Right forelimb (tissue), 1 donor: ENCODE data around the gene CLASP1.
"Not testable (repeated sequence)": the region's sequence is repeated elsewhere in the genome, so short reads cannot be mapped to it uniquely, and the experiment has no call there.

ENCODE experiments used
- DNase-seq: peaks from one replicate; pipeline ENCODE4 v3.0.0-alpha.2; 2018

The CLASP1 gene

GRCh38 chr2:121498731-121499130 is 150.5 kb downstream of the CLASP1 start:
- no peak for DNase-seq

- DNase-seq = no peak
Measured at GRCh38 chr2:121492409-121492808, 156.9 kb downstream of the CLASP1 start.

- DNase-seq = no peak
Measured at GRCh38 chr2:121491518-121491917, 157.7 kb downstream of the CLASP1 start.

- DNase-seq = no peak
Measured at GRCh38 chr2:121490584-121491133, 158.6 kb downstream of the CLASP1 start.

- no peak for DNase-seq
Measured at GRCh38 chr2:121489911-121490583, 159.2 kb downstream of the CLASP1 start.

GRCh38 chr2:121489284-121489683 is 160.0 kb downstream of the CLASP1 start:
- DNase-seq = no peak

GRCh38 chr2:121486191-121486790 is 163.0 kb downstream of the CLASP1 start:
- no peak for DNase-seq

- DNase-seq = no peak
Measured at GRCh38 chr2:121485039-121485438, 164.2 kb downstream of the CLASP1 start.

GRCh38 chr2:121483846-121484245 is 165.4 kb downstream of the CLASP1 start:
- no peak for DNase-seq

- no peak for DNase-seq
Measured at GRCh38 chr2:121483021-121483420, 166.2 kb downstream of the CLASP1 start.

- peak; percentile 54 for DNase-seq
Measured at GRCh38 chr2:121480826-121481225, 168.4 kb downstream of the CLASP1 start.

GRCh38 chr2:121479882-121480522 is 169.3 kb downstream of the CLASP1 start:
- DNase-seq = no peak

GRCh38 chr2:121478996-121479745 is 170.1 kb downstream of the CLASP1 start:
- no peak for DNase-seq

GRCh38 chr2:121478358-121478995 is 170.8 kb downstream of the CLASP1 start:
- not testable (repeated sequence) for DNase-seq

GRCh38 chr2:121476684-121477083 is 172.6 kb downstream of the CLASP1 start:
- DNase-seq = no peak

- DNase-seq = no peak
Measured at GRCh38 chr2:121475811-121476571, 173.3 kb downstream of the CLASP1 start.

- no peak for DNase-seq
Measured at GRCh38 chr2:121473512-121473911, 175.8 kb downstream of the CLASP1 start.

- DNase-seq = no peak
Measured at GRCh38 chr2:121472470-121472993, 176.7 kb downstream of the CLASP1 start.

GRCh38 chr2:121471532-121472469 is 177.5 kb downstream of the CLASP1 start:
- DNase-seq = no peak

- DNase-seq = no peak
Measured at GRCh38 chr2:121470917-121471316, 178.3 kb downstream of the CLASP1 start.
